ENCODE measurements around the gene CHADL. TPM values are rescaled to one million over a fixed set of nuclear protein-coding genes. Genes with fewer than 3 reads are reported as not detected.
A peak's percentile ranks its signal among the peaks of the same experiment; 100 is the strongest.

CHADL gene
- total RNA-seq, 5 donors from 2014 or later (not counting 1 experiment from before 2014, with no cell fraction given), result 0.75 to 2.3 (median 1.2) TPM

DNA sequence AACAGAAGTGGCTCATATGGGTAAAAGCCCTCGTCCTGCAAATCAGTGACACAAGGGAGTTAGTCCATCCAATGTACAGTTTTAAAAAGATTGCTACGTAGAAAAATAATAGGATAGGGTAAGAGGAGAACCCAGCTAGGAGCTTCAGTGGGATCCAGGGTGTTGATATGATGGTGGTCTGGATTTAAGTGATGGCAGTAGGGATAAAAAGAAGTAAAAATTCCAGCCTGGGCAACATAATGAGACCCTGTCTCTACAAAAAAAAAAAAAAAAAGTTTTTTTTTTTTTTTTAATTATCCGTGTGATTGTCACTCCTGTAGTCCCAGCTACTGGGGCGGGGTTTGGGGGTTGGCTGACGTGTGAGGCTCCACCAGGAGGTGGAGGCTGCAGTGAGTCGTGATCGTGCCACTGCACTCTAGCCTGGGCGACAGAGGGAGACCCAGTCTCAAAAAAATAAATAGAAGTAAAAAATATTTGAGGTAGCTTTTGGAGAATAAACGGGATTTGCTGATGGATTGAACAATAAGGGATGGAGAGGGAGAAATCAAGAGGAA lies 42.6 kb downstream of the CHADL start:
- Mint-ChIP-seq H3K27ac (peak overlapping the region in 1 of 2 donors; percentile 34), H3K4me3 (peak overlapping the region; percentile 88 to 91 (median 89)), H3K27me3 (no peaks in the 10 kb centered on the region), H3K36me3 (no peaks in the 10 kb centered on the region), H3K9me3 (no peaks in the 10 kb centered on the region), H3K4me1 (peaks cover 11 to 20% (median 11%) of the 10 kb centered on the region in 3 donors)
- ATAC-seq (replicated peaks in 1 of 4) (peak; percentile 30 to 47 (median 33)), DNase-seq (peak in 30 of 35 experiments; percentile 13 to 67 (median 37))
- ChIA-PET CTCF (interaction anchor here (0.6 to 1.6 kb wide), 5 partner anchors 9 to 401 kb away, joined by 3 to 9 read pairs (median 4); no protein-coding TSS in a partner anchor), POLR2A (no interaction called here)
- H3K4me1 ChIP-seq (ENCODE audit: control insufficient read depth in 1 of 2, extremely low read depth in 1 of 2, insufficient read depth in 2 of 2, low read length in 2 of 2), result peaks cover 9 to 18% of the 10 kb centered on the region in 2 experiments
- WGBS (ENCODE audit: insufficient coverage), result 2% methylated on average over 7 of the region's 9 CpGs
- peak overlapping the region; percentile 86 to 87 for H3K4me3 ChIP-seq (ENCODE audit: control insufficient read depth in 1 of 2, extremely low read depth in 1 of 2, low read length in 1 of 2)
- H3K27ac ChIP-seq (ENCODE audit: low read length), result no peak overlapping the region
- no peaks in the 10 kb centered on the region for H3K36me3 ChIP-seq (ENCODE audit: control insufficient read depth in 2 of 2, extremely low read depth in 1 of 2, insufficient read depth in 1 of 2, low read length in 1 of 2)
- peaks cover 0 to 4% of the 10 kb centered on the region in 2 experiments for H3K27me3 ChIP-seq (replicated peaks in 1 of 2; ENCODE audit: control insufficient read depth in 2 of 2, extremely low read depth in 1 of 2, insufficient read depth in 2 of 2, low read length in 1 of 2)
- H3K9me3 ChIP-seq, result no peaks in the 10 kb centered on the region

DNA sequence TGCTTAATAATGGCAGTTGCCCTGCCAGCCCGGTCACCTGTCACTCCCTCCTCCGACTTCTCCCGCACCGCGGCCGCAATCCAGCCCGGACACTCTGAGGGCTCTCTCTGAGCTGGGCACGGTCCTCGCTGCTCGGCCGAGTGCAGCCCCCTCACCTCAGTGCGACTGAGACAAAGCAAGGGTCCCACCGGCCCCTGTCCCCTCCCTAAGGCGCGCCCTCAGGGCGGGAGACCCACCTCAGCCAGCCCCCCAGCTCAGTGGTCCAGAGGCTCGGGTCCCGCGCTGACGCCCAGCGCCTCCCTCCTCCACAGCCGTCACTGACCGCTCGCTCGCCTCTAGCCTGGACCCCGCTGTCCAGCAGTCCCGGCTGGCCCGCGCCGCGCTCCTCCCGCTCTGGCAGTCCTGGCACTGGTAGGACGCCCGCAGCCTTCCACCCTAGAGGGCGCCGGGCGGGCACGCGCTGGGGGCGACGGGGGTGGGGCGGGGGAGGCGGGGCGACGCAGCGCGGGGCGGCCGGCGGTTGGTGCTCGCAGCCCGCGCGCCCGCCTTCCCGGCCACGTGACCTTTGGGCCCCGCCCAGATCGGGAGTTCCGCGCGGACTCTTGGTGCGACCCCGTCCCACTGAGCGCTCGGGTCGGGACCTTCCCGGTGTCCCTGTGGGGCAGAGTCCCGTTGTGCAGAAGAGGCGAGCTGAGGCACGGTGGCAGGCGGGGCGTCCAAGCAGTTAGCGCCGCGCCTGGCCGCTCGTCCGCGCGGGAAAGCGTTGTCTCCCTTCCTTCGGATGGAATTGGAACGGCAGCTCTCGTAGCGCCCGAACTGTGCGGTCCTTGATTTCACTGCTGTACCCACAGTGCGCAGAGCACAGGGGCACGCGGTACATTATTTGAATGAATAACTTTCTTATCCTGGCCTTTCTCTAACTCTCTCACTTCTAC lies 43.4 kb downstream of the CHADL start:
- Histone ChIP-seq H3K36me3 (ENCODE audit: control insufficient read depth in 2 of 2, extremely low read depth in 1 of 2, insufficient read depth in 1 of 2, low read length in 1 of 2) (no peaks in the 10 kb centered on the region), H3K4me1 (ENCODE audit: control insufficient read depth in 1 of 2, extremely low read depth in 1 of 2, insufficient read depth in 2 of 2, low read length in 2 of 2) (peaks cover 9 to 18% of the 10 kb centered on the region in 2 experiments), H3K4me3 (ENCODE audit: control insufficient read depth in 1 of 2, extremely low read depth in 1 of 2, low read length in 1 of 2) (peak overlapping the region; percentile 86 to 87), H3K9me3 (no peaks in the 10 kb centered on the region), H3K27me3 (replicated peaks in 1 of 2; ENCODE audit: control insufficient read depth in 2 of 2, extremely low read depth in 1 of 2, insufficient read depth in 2 of 2, low read length in 1 of 2) (peaks cover 0 to 4% of the 10 kb centered on the region in 2 experiments), H3K27ac (ENCODE audit: low read length) (no peak overlapping the region)
- Mint-ChIP-seq H3K36me3 (no peaks in the 10 kb centered on the region), H3K27ac (peak overlapping the region in 1 of 2 donors; percentile 34), H3K9me3 (no peaks in the 10 kb centered on the region), H3K4me3 (peak overlapping the region; percentile 88 to 91 (median 89)), H3K27me3 (no peaks in the 10 kb centered on the region), H3K4me1 (peaks cover 11 to 20% (median 11%) of the 10 kb centered on the region in 3 donors)
- peak; percentile 45 to 91 (median 70) for DNase-seq
- peak; percentile 89 to 95 (median 94) for ATAC-seq (replicated peaks in 1 of 4)
- WGBS (ENCODE audit: insufficient coverage), result 1% methylated on average over 89 of the region's 91 CpGs
- POLR2A ChIA-PET, result no interaction called here
- CTCF ChIA-PET, result interaction anchor here (0.6 to 1.6 kb wide), 3 partner anchors 10 to 115 kb away, joined by 4 to 9 read pairs (median 4); no protein-coding TSS in a partner anchor

DNA sequence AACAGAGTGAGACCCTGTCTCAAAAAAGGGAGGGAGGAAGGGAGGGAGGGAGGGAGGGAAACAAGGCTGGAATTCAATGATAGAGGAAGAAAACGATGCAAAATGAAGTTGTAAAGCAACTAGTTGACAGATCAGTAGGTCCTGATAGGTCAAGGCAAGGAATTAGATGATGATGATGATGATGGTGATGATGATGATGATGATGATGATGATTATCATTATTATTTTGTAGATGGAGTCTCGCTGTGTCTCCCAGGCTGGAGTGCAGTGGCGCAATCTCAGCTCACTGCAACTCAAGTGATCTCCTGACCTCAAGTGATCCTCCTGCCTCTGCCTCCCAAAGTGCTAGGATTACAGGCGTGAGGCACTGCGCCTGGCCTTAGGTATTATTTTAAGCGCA lies 46.9 kb downstream of the CHADL start:
- no peaks in the 10 kb centered on the region for H3K27me3 Mint-ChIP-seq
- ChIA-PET CTCF (no interaction called here), POLR2A (no interaction called here)
- H3K9me3 Mint-ChIP-seq, result no peaks in the 10 kb centered on the region
- H3K9me3 ChIP-seq, result no peaks in the 10 kb centered on the region
- no peak overlapping the region for H3K4me3 Mint-ChIP-seq
- no peak overlapping the region for H3K4me3 ChIP-seq (ENCODE audit: control insufficient read depth in 1 of 2, extremely low read depth in 1 of 2, low read length in 1 of 2)
- no peaks in the 10 kb centered on the region for H3K36me3 ChIP-seq (ENCODE audit: control insufficient read depth in 2 of 2, extremely low read depth in 1 of 2, insufficient read depth in 1 of 2, low read length in 1 of 2)
- WGBS (ENCODE audit: insufficient coverage), result 92% methylated on average over 4 of the region's 6 CpGs
- no peak overlapping the region for H3K27ac ChIP-seq (ENCODE audit: low read length)
- ATAC-seq (replicated peaks in 1 of 4), result no peak
- H3K27ac Mint-ChIP-seq, result peak overlapping the region in 1 of 2 donors; percentile 66
- no peaks in the 10 kb centered on the region for H3K36me3 Mint-ChIP-seq
- H3K27me3 ChIP-seq (replicated peaks in 1 of 2; ENCODE audit: control insufficient read depth in 2 of 2, extremely low read depth in 1 of 2, insufficient read depth in 2 of 2, low read length in 1 of 2), result no peaks in the 10 kb centered on the region
- peaks cover 11 to 15% (median 12%) of the 10 kb centered on the region in 3 donors for H3K4me1 Mint-ChIP-seq
- no peak for DNase-seq
- peaks cover 8 to 18% of the 10 kb centered on the region in 2 experiments for H3K4me1 ChIP-seq (ENCODE audit: control insufficient read depth in 1 of 2, extremely low read depth in 1 of 2, insufficient read depth in 2 of 2, low read length in 2 of 2)

DNA sequence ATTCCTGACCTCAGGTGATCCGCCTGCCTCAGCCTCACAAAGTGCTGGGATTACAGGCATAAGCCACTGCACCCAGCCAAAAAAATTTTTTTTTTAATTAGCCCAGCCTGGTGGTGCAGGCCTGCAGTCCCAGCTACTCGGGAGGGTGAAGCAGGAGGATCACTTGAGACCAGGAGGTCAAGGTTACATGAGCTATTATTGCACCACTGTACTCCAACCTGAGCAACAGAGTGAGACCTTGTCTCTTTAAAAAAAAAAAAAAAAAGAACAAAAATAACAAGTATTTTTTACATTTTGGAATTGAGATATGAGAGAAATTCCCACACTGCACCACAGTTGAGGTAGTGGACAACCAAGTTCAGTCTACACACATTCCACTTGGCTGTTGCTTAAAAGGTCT lies 49.3 kb downstream of the CHADL start:
- 71% methylated on average over 1 of the region's 2 CpGs for WGBS (ENCODE audit: insufficient coverage)
- Mint-ChIP-seq H3K4me1 (peaks cover 0 to 2% (median under 1%) of the 10 kb centered on the region in 3 donors), H3K4me3 (no peak overlapping the region), H3K36me3 (no peaks in the 10 kb centered on the region), H3K27me3 (no peaks in the 10 kb centered on the region), H3K27ac (no peak overlapping the region), H3K9me3 (no peaks in the 10 kb centered on the region)
- ATAC-seq (replicated peaks in 1 of 4), result no peak
- POLR2A ChIA-PET, result no interaction called here
- DNase-seq, result no peak
- Histone ChIP-seq H3K27me3 (replicated peaks in 1 of 2; ENCODE audit: control insufficient read depth in 2 of 2, extremely low read depth in 1 of 2, insufficient read depth in 2 of 2, low read length in 1 of 2) (no peaks in the 10 kb centered on the region), H3K27ac (ENCODE audit: low read length) (no peak overlapping the region), H3K9me3 (no peaks in the 10 kb centered on the region), H3K36me3 (ENCODE audit: control insufficient read depth in 2 of 2, extremely low read depth in 1 of 2, insufficient read depth in 1 of 2, low read length in 1 of 2) (no peaks in the 10 kb centered on the region), H3K4me3 (ENCODE audit: control insufficient read depth in 1 of 2, extremely low read depth in 1 of 2, low read length in 1 of 2) (no peak overlapping the region), H3K4me1 (ENCODE audit: control insufficient read depth in 1 of 2, extremely low read depth in 1 of 2, insufficient read depth in 2 of 2, low read length in 2 of 2) (no peaks in the 10 kb centered on the region)
- CTCF ChIA-PET, result no interaction called here

DNA sequence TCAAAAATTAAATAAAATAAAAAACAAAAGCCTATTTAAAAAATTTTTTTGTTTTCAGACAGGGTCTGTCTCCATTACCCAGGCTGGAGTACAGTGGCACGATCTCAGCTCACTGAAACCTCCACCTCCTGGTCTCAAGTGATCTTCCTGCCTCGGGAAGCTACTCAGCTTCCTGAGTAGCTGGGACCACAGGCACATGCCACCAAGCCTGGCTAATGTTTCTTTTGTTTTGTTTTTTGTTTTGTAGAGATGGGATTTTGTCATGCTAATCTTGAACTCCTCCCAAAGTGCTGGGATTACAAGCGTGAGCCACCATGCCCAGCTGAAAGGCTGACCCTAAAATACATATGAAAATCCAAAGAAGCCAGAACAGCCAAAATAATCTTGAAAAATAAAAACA lies 56.1 kb downstream of the CHADL start:
- ChIA-PET CTCF (interaction anchor here in 1 of 2 donors (0.6 kb wide), 1 partner anchor 120 kb away, joined by 6 read pairs; no protein-coding TSS in a partner anchor), POLR2A (no interaction called here)
- Mint-ChIP-seq H3K9me3 (no peaks in the 10 kb centered on the region), H3K27me3 (no peaks in the 10 kb centered on the region), H3K36me3 (no peaks in the 10 kb centered on the region), H3K27ac (no peak overlapping the region), H3K4me1 (peaks cover 0 to 3% (median 2%) of the 10 kb centered on the region in 3 donors), H3K4me3 (no peak overlapping the region)
- no peak overlapping the region for H3K27ac ChIP-seq (ENCODE audit: low read length)
- H3K4me1 ChIP-seq (ENCODE audit: control insufficient read depth in 1 of 2, extremely low read depth in 1 of 2, insufficient read depth in 2 of 2, low read length in 2 of 2), result no peaks in the 10 kb centered on the region
- ATAC-seq (replicated peaks in 1 of 4) (no peak), DNase-seq (no peak)
- H3K27me3 ChIP-seq (replicated peaks in 1 of 2; ENCODE audit: control insufficient read depth in 2 of 2, extremely low read depth in 1 of 2, insufficient read depth in 2 of 2, low read length in 1 of 2), result no peaks in the 10 kb centered on the region
- no peak overlapping the region for H3K4me3 ChIP-seq (ENCODE audit: control insufficient read depth in 1 of 2, extremely low read depth in 1 of 2, low read length in 1 of 2)
- H3K9me3 ChIP-seq, result no peaks in the 10 kb centered on the region
- WGBS (ENCODE audit: insufficient coverage), result 29% methylated on average over 1 of the region's 3 CpGs
- H3K36me3 ChIP-seq (ENCODE audit: control insufficient read depth in 2 of 2, extremely low read depth in 1 of 2, insufficient read depth in 1 of 2, low read length in 1 of 2), result peaks cover 0 to 8% of the 10 kb centered on the region in 2 donors

DNA sequence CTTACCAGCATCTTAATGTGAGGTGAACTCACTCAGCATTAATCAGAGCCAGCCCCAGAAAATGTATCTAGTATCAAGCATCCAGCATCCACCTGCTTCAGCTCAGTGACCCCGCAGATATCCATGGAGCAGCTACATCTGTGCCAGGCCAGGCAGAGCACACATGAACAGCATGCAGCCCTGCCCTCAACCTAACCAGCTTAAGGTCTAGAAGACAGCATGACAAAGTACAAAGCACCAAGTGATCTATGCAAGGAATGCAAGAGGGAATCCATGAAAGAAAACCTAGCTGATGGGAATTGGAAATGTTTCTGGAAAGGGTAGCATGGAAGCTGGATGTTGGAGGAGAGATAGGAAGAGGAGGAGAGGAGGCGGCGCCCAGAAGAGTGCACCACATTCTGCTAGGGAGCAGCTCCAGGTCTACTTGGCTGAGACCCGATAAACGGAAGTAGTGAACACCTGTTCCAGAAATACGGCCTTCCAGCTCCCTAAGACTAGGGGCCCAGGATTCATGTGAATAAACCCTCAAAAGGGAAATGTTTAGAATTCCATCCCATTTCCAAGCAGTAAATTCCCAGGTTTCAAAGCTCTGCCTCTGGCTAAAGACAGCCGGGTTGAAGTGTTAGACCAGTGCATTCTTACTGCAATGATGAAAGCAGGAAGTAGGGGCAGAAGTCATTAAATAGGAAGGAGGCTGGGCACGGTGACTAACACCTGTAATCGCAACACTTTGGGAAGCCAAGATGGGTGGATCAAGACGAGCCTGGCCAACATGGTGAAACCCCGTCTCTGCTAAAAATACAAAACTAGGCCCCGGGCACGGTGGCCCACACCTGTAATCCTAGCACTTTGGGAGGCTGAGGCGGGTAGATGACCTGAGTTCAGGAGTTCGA lies 59.1 kb downstream of the CHADL start:
- ChIA-PET CTCF (no interaction called here), POLR2A (no interaction called here)
- DNase-seq (no peak), ATAC-seq (replicated peaks in 1 of 4) (no peak)
- H3K27me3 ChIP-seq (replicated peaks in 1 of 2; ENCODE audit: control insufficient read depth in 2 of 2, extremely low read depth in 1 of 2, insufficient read depth in 2 of 2, low read length in 1 of 2), result no peaks in the 10 kb centered on the region
- H3K27me3 Mint-ChIP-seq, result no peaks in the 10 kb centered on the region
- H3K4me3 Mint-ChIP-seq, result no peak overlapping the region
- H3K4me1 Mint-ChIP-seq, result peaks cover 2 to 5% (median 3%) of the 10 kb centered on the region in 3 donors
- no peaks in the 10 kb centered on the region for H3K9me3 Mint-ChIP-seq
- peak overlapping the region in 1 of 2 donors; percentile 65 for H3K27ac Mint-ChIP-seq
- no peak overlapping the region for H3K4me3 ChIP-seq (ENCODE audit: control insufficient read depth in 1 of 2, extremely low read depth in 1 of 2, low read length in 1 of 2)
- H3K4me1 ChIP-seq (ENCODE audit: control insufficient read depth in 1 of 2, extremely low read depth in 1 of 2, insufficient read depth in 2 of 2, low read length in 2 of 2), result no peaks in the 10 kb centered on the region
- WGBS (ENCODE audit: insufficient coverage), result 82% methylated on average over 10 of the region's 15 CpGs
- H3K36me3 Mint-ChIP-seq, result peaks cover 17% of the 10 kb centered on the region
- no peaks in the 10 kb centered on the region for H3K9me3 ChIP-seq
- peaks cover 6 to 33% of the 10 kb centered on the region in 2 donors for H3K36me3 ChIP-seq (ENCODE audit: control insufficient read depth in 2 of 2, extremely low read depth in 1 of 2, insufficient read depth in 1 of 2, low read length in 1 of 2)
- no peak overlapping the region for H3K27ac ChIP-seq (ENCODE audit: low read length)
